ENCODE data around the gene DHRS7C.

DHRS7C gene, protein sequence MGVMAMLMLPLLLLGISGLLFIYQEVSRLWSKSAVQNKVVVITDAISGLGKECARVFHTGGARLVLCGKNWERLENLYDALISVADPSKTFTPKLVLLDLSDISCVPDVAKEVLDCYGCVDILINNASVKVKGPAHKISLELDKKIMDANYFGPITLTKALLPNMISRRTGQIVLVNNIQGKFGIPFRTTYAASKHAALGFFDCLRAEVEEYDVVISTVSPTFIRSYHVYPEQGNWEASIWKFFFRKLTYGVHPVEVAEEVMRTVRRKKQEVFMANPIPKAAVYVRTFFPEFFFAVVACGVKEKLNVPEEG

GRCh38 chr17:9790889-9791876, at the start of gene DHRS7C:
TSS of gene DHRS7C (minus strand) at chr17:9791592. CDS start at chr17:9791284, 308 bp downstream.
- DNase-seq: no peak

GRCh38 chr17:9839433-9839832, 48.0 kb upstream of the DHRS7C start:
- no peak for DNase-seq

- no peak for DNase-seq
Observed at GRCh38 chr17:9837551-9838471, 46.4 kb upstream of the DHRS7C start.

DNA sequence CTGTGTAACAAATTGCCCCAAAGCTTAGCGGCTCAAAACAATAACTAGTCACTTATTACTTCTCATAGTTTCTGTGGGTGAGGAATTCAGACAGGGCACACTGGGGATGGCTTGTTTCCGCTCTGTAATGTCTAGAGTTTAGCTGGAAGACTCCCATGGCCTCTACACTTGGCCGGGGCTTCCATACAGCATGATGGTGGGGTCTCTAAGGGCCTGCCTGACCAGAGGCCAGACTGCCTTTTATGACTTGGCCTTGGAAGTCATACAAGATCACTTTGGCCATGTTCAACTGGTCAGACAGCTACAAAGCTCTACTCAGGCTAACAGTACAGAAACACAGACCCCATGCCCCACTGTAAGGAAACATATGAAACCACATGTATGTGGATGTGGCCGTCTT, 42.5 kb upstream of the DHRS7C start:
- DNase-seq: no peak

DNA sequence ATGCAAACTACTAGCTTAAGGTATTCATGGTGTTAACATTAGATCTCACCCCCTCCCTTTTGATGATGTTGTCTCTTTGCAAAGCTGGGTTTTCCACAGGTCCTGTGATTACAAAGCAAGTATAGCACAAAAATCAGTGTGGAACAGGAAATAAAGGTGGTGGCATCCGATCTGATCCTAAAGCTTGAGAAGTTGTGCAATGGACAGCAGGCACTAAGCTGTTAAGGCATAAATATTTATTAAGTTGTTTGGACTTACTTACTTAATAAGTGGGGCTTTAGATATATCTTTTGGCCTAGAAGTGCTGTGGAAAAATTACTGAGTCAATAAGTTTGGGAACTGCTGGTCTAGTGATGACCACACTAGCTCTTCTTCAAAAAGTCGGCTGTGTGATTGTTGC, 39.3 kb upstream of the DHRS7C start:
- no peak for DNase-seq

- DNase-seq: no peak
Observed at GRCh38 chr17:9829343-9829742, 38.0 kb upstream of the DHRS7C start.

- no peak for DNase-seq
Observed at GRCh38 chr17:9828296-9829295, 37.2 kb upstream of the DHRS7C start.

- DNase-seq: no peak
Observed at GRCh38 chr17:9825641-9826150, 34.3 kb upstream of the DHRS7C start, which contains the start of gene GLP2R. TSS of gene GLP2R (plus strand) at chr17:9825924. CDS start at chr17:9826064, 140 bp downstream.

- no peak for DNase-seq
Observed at GRCh38 chr17:9824797-9825338, 33.5 kb upstream of the DHRS7C start.

GRCh38 chr17:9824094-9824493, 32.7 kb upstream of the DHRS7C start:
- no peak for DNase-seq

DNA sequence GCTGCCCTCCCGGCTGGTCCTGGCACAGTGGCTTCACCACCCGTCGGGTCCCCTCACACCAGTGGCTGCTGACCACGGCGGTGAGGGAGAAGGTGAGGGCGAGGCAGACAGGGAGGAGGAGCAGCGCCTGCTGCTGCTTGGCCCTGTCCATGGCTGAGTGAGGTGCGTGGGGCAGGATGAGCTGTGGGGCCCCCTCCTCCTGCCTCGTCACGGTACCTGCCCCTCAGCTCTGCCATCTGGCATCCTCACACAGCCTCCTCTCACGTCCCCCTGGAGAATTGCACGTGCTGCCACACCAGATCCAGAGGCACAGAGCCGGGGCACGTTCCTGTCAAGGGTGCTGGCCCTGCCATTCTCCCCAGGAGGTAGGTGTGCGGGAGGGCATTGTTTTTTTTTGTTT, 30.5 kb upstream of the DHRS7C start, which contains the start of gene GSG1L2:
Gene GSG1L2, minus strand, starts transcription at position 159 of the 400 bp plus-strand sequence. Its CDS starts 8 bp downstream, at position 151.
- no peak for DNase-seq

GRCh38 chr17:9820448-9820847, 29.1 kb upstream of the DHRS7C start:
- no peak for DNase-seq

- no peak for DNase-seq
Observed at GRCh38 chr17:9818760-9819159, 27.4 kb upstream of the DHRS7C start.

DNA sequence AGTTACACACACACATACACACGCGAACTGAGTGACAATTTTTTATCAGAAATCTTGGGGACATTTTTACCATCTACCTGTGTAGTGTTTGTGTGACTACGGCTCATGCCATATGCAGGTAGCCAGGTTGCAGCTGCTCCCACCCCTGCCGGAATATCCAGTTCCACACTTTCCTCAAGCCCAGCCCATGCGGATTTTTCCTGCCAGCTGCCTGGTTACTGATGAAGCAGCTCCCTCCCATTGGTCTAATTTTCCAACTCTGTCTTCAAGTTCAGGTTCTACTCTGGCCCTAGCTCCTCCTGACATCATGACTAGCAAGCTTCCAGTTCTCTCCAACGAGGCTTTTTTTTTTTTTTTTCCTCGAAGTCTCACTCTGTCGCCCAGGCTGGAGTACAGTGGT, 25.7 kb upstream of the DHRS7C start:
- DNase-seq: no peak

- no peak for DNase-seq
Observed at GRCh38 chr17:9816472-9816871, 25.1 kb upstream of the DHRS7C start.

DNA sequence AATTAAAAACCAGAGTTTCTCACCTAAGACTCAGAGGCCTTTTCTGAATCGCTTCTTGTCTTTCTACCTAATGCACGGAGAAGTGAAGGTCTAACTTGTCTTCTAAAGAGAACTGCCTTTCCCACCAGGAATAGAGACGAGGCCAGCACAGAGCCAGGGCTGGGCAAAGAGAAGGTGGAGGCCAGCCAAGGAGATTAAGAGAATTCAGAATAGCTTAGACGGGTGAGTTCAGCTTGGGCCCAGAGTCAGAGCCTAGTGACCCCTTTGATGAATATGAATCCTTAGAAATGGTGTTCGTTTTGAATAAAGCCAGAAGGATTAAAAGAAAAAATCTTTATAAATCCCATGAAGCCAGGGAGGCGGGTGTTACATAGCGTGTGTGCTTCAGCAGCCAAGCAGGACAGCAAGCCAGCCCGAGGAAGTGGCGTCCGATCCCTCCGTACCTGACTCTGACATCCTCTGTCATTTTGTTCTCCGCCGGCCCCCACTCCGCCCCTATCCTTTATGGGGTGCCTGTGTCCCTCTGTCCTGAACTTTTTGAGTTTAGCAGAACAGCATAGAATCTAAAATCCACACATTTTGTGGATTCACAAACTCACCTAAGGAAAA, 23.0 kb upstream of the DHRS7C start:
- DNase-seq: no peak

DNA sequence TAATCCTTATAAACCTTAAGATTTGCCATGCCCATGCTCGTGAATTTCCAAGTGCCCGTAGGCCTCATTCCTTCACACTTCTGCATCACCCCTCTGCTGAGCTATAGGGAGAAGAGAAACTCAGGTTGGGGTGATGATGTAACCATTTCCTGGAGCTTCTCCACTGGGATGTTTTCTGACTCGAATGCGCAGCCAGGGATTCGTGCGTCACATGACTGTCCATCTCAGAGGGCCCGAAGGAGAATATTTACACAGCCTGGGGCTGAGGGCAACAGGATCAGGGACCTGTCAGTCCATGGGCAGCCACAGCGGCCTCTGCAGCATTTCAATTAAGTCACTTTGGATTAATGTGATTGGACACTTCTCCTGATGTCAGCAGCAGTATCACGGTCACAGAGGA, 21.8 kb upstream of the DHRS7C start:
- no peak for DNase-seq

DNA sequence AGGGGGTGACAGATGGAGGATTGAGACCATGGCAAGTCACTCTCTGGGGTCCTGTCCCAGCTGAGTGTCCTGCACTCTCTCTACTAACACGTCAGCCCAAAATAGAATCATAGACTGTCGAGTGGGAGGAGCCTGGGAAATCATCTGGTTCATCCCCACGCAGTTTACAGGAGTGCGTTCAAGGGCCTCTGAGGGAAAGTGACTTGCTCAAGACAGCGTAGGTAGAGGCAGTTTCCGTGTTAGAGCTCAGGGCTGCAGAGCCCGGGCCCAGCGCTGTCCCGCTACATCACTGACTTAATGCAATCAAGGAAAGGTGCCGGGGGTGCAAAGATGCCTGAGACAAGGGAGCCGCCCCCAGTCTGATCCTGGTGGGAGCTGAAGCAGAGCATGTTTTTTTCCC, 20.1 kb upstream of the DHRS7C start:
- DNase-seq: no peak

GRCh38 chr17:9811086-9811485, 19.7 kb upstream of the DHRS7C start:
- no peak for DNase-seq
